ENCODE measurements around the gene IQCH.
"Not testable (repeated sequence)": the region's sequence is repeated elsewhere in the genome, so short reads cannot be mapped to it uniquely, and the experiment has no call there.

Gene IQCH

GRCh38 chr15:67421105-67421504 is 166.5 kb downstream of the IQCH start:
- H3K27me3 ChIP-seq (replicated peaks; ENCODE audit: insufficient read depth, low read length) = no peaks in the 10 kb centered on the region
- H3K9me2 ChIP-seq (replicated peaks; ENCODE audit: insufficient read depth, low read length) = no peaks in the 10 kb centered on the region
- no peak overlapping the region for H3K4me2 ChIP-seq (ENCODE audit: low read depth, low read length)
- H3K9me3 ChIP-seq (replicated peaks; ENCODE audit: insufficient read depth, low read length) = no peaks in the 10 kb centered on the region
- no peak for DNase-seq
- H3K4me3 ChIP-seq (ENCODE audit: low read length) = no peak overlapping the region
- no peaks in the 10 kb centered on the region for H3K79me2 ChIP-seq (ENCODE audit: low read length)
- no peak overlapping the region for H3K27ac ChIP-seq (ENCODE audit: low read length)
- no peak overlapping the region for H3K9ac ChIP-seq (ENCODE audit: low read length)
- TF ChIP-seq EZH2 (optimal IDR thresholded peaks at IDR 0.05; ENCODE audit: low read depth, low read length) (no peak), CTCF (IDR thresholded peaks at IDR 0.05; ENCODE audit: low read length) (no peak), EZH2phosphoT487 (IDR thresholded peaks at IDR 0.05; ENCODE audit: low read length) (no peak)
- H3K36me3 ChIP-seq (replicated peaks; ENCODE audit: insufficient read depth, low read length) = no peaks in the 10 kb centered on the region
- H4K20me1 ChIP-seq (ENCODE audit: insufficient read depth, low read length) = no peaks in the 10 kb centered on the region
- no peak overlapping the region for H2AFZ ChIP-seq (ENCODE audit: low read length)
- no peaks in the 10 kb centered on the region for H3K4me1 ChIP-seq (ENCODE audit: low read length)
- no peaks in the 10 kb centered on the region; the same call in 1 of the 2 replicates for H3F3A ChIP-seq (ENCODE audit: insufficient read depth, low read length)

- no peak for TF ChIP-seq EZH2 (optimal IDR thresholded peaks at IDR 0.05; ENCODE audit: low read depth, low read length)
- TF ChIP-seq CTCF (IDR thresholded peaks at IDR 0.05; ENCODE audit: low read length) = 0 out of 2 replicates have a peak, but pooled peaks have one; percentile 7
- H3K27me3 ChIP-seq (replicated peaks; ENCODE audit: insufficient read depth, low read length) = no peaks in the 10 kb centered on the region
- H3K79me2 ChIP-seq (ENCODE audit: low read length) = no peaks in the 10 kb centered on the region
- no peak for DNase-seq
- H3K27ac ChIP-seq (ENCODE audit: low read length) = no peak overlapping the region
- no peaks in the 10 kb centered on the region for H3K36me3 ChIP-seq (replicated peaks; ENCODE audit: insufficient read depth, low read length)
- H3K9me2 ChIP-seq (replicated peaks; ENCODE audit: insufficient read depth, low read length) = no peaks in the 10 kb centered on the region
- no peak overlapping the region for H3K4me3 ChIP-seq (ENCODE audit: low read length)
- no peak overlapping the region for H3K4me2 ChIP-seq (ENCODE audit: low read depth, low read length)
- no peaks in the 10 kb centered on the region for H3K4me1 ChIP-seq (ENCODE audit: low read length)
- no peak overlapping the region for H3K9ac ChIP-seq (ENCODE audit: low read length)
- no peak overlapping the region for H2AFZ ChIP-seq (ENCODE audit: low read length)
- H3F3A ChIP-seq (ENCODE audit: insufficient read depth, low read length) = no peaks in the 10 kb centered on the region; the same call in 1 of the 2 replicates
- H4K20me1 ChIP-seq (ENCODE audit: insufficient read depth, low read length) = no peaks in the 10 kb centered on the region
- no peaks in the 10 kb centered on the region for H3K9me3 ChIP-seq (replicated peaks; ENCODE audit: insufficient read depth, low read length)
These were observed 167.7 kb downstream of the IQCH start for GRCh38 chr15:67422296-67422695.

DNA sequence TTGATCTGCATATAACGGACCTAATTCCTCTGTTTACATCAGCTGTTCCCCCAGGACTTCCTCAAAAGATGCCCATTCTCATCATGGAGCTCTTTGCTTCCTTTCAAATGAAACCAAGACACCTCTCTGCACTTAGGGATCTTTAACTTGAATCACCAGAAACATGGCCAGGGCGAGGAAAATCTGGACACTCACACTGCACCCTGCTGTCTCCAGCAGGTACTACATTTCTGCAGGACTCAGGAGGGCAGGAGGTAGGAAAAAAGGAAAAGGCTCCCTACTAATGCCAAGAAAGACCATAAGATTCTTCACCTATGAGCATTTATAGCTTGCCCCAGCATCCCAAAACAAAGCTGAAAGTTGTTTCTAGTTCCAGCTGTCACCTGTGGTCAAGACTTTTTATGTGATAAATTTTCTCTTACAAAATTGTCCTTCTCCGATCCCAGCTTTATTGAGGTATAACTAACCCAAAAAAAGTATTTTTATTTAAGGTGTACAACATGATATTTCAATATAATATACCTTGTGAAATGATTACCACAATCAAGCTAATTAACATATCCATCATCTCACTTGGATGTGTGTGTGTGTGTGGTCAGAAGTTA is 179.0 kb downstream of the IQCH start:
- Histone ChIP-seq H3K36me3 (replicated peaks; ENCODE audit: insufficient read depth, low read length) (no peaks in the 10 kb centered on the region), H3K79me2 (ENCODE audit: low read length) (no peaks in the 10 kb centered on the region), H2AFZ (ENCODE audit: low read length) (no peak overlapping the region), H3K9me3 (replicated peaks; ENCODE audit: insufficient read depth, low read length) (no peaks in the 10 kb centered on the region), H3K4me1 (ENCODE audit: low read length) (no peaks in the 10 kb centered on the region), H3K9me2 (replicated peaks; ENCODE audit: insufficient read depth, low read length) (no peaks in the 10 kb centered on the region), H4K20me1 (ENCODE audit: insufficient read depth, low read length) (no peaks in the 10 kb centered on the region), H3K4me2 (ENCODE audit: low read depth, low read length) (no peak overlapping the region), H3K27ac (ENCODE audit: low read length) (no peak overlapping the region), H3F3A (ENCODE audit: insufficient read depth, low read length) (no peaks in the 10 kb centered on the region), H3K27me3 (replicated peaks; ENCODE audit: insufficient read depth, low read length) (no peaks in the 10 kb centered on the region), H3K9ac (ENCODE audit: low read length) (no peak overlapping the region), H3K4me3 (ENCODE audit: low read length) (no peak overlapping the region)
- DNase-seq = peak; percentile 38
- TF ChIP-seq EZH2 (optimal IDR thresholded peaks at IDR 0.05; ENCODE audit: low read depth, low read length) = no peak
- TF ChIP-seq CTCF (IDR thresholded peaks at IDR 0.05; ENCODE audit: low read length) = peak; percentile 79

DNA sequence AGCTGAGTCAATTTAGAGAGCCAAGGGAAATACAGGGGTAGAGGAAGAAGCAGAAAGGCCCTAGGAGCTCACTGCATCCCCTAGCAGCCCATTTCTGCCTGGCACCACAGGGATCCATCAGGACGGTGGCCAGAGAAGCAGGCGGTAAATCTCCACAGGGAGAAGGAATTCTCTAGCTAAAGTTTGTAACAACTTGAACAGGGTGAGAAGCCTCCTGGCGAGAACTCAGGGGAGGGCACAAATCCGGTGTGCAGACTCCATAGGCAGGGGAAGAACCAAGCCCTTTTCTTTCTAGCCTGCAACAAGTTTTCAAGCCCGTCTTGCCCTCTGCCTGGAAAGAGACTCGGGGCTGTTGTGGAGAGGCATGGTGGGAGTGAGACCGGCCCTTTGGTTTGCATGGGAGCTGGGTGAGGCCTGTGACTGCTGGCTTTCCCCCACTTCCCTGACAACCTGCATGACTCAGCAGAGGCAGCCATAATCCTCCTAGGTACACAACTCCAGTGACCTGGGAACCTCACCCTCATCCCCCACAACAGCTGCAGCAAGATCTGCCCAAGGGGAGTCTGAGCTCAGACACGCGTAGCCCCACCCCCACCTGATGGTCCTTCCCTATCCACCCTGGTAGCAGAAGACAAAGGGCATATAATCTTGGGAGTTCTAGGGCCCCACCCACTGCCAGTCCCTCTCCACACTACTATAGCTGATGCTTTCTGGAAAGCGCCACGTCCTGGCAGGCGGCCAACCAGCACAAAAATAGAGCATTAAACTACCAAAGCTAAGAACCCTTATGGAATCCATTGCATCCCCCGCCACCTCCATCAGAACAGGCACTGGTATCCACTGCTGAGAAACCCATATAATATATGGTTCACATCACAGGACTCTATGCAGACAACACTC is 182.0 kb downstream of the IQCH start:
- not testable (repeated sequence) for H3K79me2 ChIP-seq (ENCODE audit: low read length); H3K27ac ChIP-seq (ENCODE audit: low read length); H4K20me1 ChIP-seq (ENCODE audit: insufficient read depth, low read length); H3F3A ChIP-seq (ENCODE audit: insufficient read depth, low read length); H3K36me3 ChIP-seq (replicated peaks; ENCODE audit: insufficient read depth, low read length); H2AFZ ChIP-seq (ENCODE audit: low read length); H3K4me2 ChIP-seq (ENCODE audit: low read depth, low read length); H3K4me3 ChIP-seq (ENCODE audit: low read length); H3K9me2 ChIP-seq (replicated peaks; ENCODE audit: insufficient read depth, low read length); H3K9me3 ChIP-seq (replicated peaks; ENCODE audit: insufficient read depth, low read length); DNase-seq; H3K4me1 ChIP-seq (ENCODE audit: low read length); H3K9ac ChIP-seq (ENCODE audit: low read length); H3K27me3 ChIP-seq (replicated peaks; ENCODE audit: insufficient read depth, low read length)
